Sigmoid colon (tissue), 7 donors: ENCODE results near the gene FAM180A. TPM values are rescaled to one million over a fixed set of nuclear protein-coding genes. Genes with fewer than 3 reads are reported as not detected.
"Not testable (repeated sequence)": the region's sequence is repeated elsewhere in the genome, so short reads cannot be mapped to it uniquely, and the experiment has no call there.

Experiments used
- DNase-seq: peaks from one replicate; pipeline ENCODE4 v3.0.0-alpha.2; 2019
- H3K27ac ChIP-seq, 4 donors: fragments of 200-600 bp; sonication (generic); one replicate each; pipeline ENCODE4 v1.5.1; 2016 to 2019; ENCODE audit warnings: mild to moderate bottlenecking in 1 of 4
- H3K27me3 ChIP-seq, 3 donors: fragments of 200-600 bp; sonication (generic); one replicate each; pipeline ENCODE4 v1.5.1; 2019; ENCODE audit warnings: mild to moderate bottlenecking in 1 of 3
- H3K36me3 ChIP-seq, 4 donors: fragments of 200-600 bp; sonication (generic); one replicate each; pipeline ENCODE4 v1.5.1; 2016 to 2019
- H3K4me1 ChIP-seq, 4 donors: fragments of 200-600 bp; sonication (generic); one replicate each; pipeline ENCODE4 v1.5.1; 2017 to 2019
- H3K4me3 ChIP-seq, 4 donors: fragments of 200-600 bp; sonication (generic); one replicate each; pipeline ENCODE4 v1.5.1; 2017 to 2019; ENCODE audit warnings: mild to moderate bottlenecking in 2 of 4, moderate library complexity in 1 of 4
- H3K9me3 ChIP-seq, 4 donors: fragments of 200-600 bp in 3 of 4; sonication (generic) in 3 of 4; one replicate each; pipeline versions ENCODE4 v1.5.1 to v1.6.1; 2013 to 2019
- CTCF ChIP-seq, 4 experiments: fragments of 450-650 bp in 3 of 4; fragments of 200-600 bp in 1 of 4; IDR thresholded peaks; one replicate each; pipeline ENCODE4 v1.5.1; 2016 to 2019; ENCODE audit warnings: antibody characterized with exemption in 4 of 4, mild to moderate bottlenecking in 3 of 4, moderate library complexity in 2 of 4
- EP300 ChIP-seq, 4 donors: sonication (generic); formaldehyde crosslinking; IDR thresholded peaks; one replicate each; pipeline ENCODE4 v1.6.1; 2017; ENCODE audit warnings: antibody characterized with exemption in 4 of 4
- POLR2A ChIP-seq, 2 donors: fragments of 450-650 bp; IDR thresholded peaks; one replicate each; pipeline ENCODE4 v1.6.1; 2016; ENCODE audit warnings: antibody characterized with exemption in 2 of 2, mild to moderate bottlenecking in 2 of 2, moderate library complexity in 2 of 2
- POLR2AphosphoS5 ChIP-seq, 4 donors: sonication (generic); formaldehyde crosslinking; IDR thresholded peaks; one replicate each; pipeline ENCODE4 v1.6.1; 2017; ENCODE audit warnings: antibody characterized with exemption in 4 of 4
- WGBS, 2 donors: extraction: QIAGEN DNeasy Blood & Tissue Kit; methylation state at CpG; one replicate each; pipeline ENCODE4 v1.1.7; 2013; 5-methylcytosine and 5-hydroxymethylcytosine counted together
- intact Hi-C: fragments of 100-400 bp; cut with DNase I; formaldehyde crosslinking; loops from one replicate; pipeline ENCODE4 v1.15.1; 2023
- polyA plus RNA-seq, 3 donors: library from polyadenylated mRNA; stranded (reverse); fragments of 200-250 nt; gene quantifications; one replicate each; pipeline ENCODE4 v1.2.3, GENCODE V29; 2013
- total RNA-seq, 4 donors: library from RNA; depleted of rRNA; stranded (reverse); fragments of >200 nt; gene quantifications; one replicate each; pipeline ENCODE4 v1.1.0, GENCODE V29; 2016
- donor health status: healthy with polysubstance abuse.
- donor health status: Bipolar disorder and iron deficiency.
- donor health status: healthy.

The FAM180A gene
- total and polyA plus RNA-seq, 7 donors: 0.60 to 8.9 (median 3.0) TPM; not detected in 1

- Histone ChIP-seq H3K27me3 (no peaks in the 10 kb centered on the region), H3K36me3 (no peaks in the 10 kb centered on the region), H3K27ac (no peak overlapping the region), H3K4me3 (no peak overlapping the region), H3K9me3 (no peaks in the 10 kb centered on the region), H3K4me1 (peaks cover 0 to 20% (median 17%) of the 10 kb centered on the region in 4 donors)
- WGBS, 2 donors: 29 to 81% methylated on average over 3 of the region's 3 CpGs
- DNase-seq: no peak
- intact Hi-C loops: no loop called here
- TF ChIP-seq EP300 (IDR thresholded peaks at IDR 0.05) (no peak), CTCF (IDR thresholded peaks at IDR 0.05) (no peak), POLR2AphosphoS5 (IDR thresholded peaks at IDR 0.05) (no peak), POLR2A (IDR thresholded peaks at IDR 0.05) (no peak)
Observed at GRCh38 chr7:135740889-135741288, 7.7 kb downstream of the FAM180A start.

DNA sequence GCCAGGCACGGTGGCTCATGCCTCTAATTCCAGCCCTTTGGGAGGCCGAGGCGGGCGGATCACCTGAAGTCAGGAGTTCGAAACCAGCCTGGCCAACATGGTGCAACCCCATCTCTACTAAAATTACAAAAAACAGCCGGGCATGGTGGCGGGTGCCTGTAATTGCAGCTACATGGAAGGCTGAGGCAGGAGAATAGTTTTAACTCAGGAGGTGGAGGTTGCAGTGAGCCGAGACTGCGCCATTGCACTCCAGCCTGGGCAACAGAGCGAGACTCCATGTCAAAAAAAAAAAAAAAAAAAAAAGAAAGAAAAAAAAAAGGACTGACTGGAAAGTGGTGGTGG lies 11.3 kb downstream of the FAM180A start:
- H3K36me3 ChIP-seq, intact Hi-C loops, H3K27ac ChIP-seq, H3K27me3 ChIP-seq, H3K9me3 ChIP-seq, H3K4me3 ChIP-seq, H3K4me1 ChIP-seq, DNase-seq: not testable (repeated sequence)
- WGBS, 2 donors: 94% methylated on average over 10 of the region's 10 CpGs

GRCh38 chr7:135736586-135737305 lies 11.9 kb downstream of the FAM180A start:
- H3K4me1 ChIP-seq: peaks cover 0 to 3% (median under 1%) of the 10 kb centered on the region in 4 donors
- H3K4me3 ChIP-seq: no peak overlapping the region
- TF ChIP-seq EP300 (IDR thresholded peaks at IDR 0.05): no peak
- intact Hi-C loops: no loop called here
- DNase-seq: no peak
- H3K27me3 ChIP-seq: no peaks in the 10 kb centered on the region
- 85 to 89% methylated on average over 6 of the region's 6 CpGs for WGBS, 2 donors
- no peaks in the 10 kb centered on the region for H3K36me3 ChIP-seq
- no peak overlapping the region for H3K27ac ChIP-seq
- no peaks in the 10 kb centered on the region for H3K9me3 ChIP-seq

- TF ChIP-seq POLR2AphosphoS5 (IDR thresholded peaks at IDR 0.05) (no peak), CTCF (IDR thresholded peaks at IDR 0.05) (no peak), EP300 (IDR thresholded peaks at IDR 0.05) (no peak), POLR2A (IDR thresholded peaks at IDR 0.05) (no peak)
- no peak for DNase-seq
- no peaks in the 10 kb centered on the region for H3K9me3 ChIP-seq
- no peak overlapping the region for H3K27ac ChIP-seq
- no peak overlapping the region for H3K4me3 ChIP-seq
- H3K36me3 ChIP-seq: no peaks in the 10 kb centered on the region
- 87 to 96% methylated on average over 1 of the region's 1 CpG for WGBS, 2 donors
- H3K27me3 ChIP-seq: no peaks in the 10 kb centered on the region
- peaks cover 0 to 11% (median 6%) of the 10 kb centered on the region in 4 donors for H3K4me1 ChIP-seq
- intact Hi-C loops: no loop called here
Observed at GRCh38 chr7:135734343-135734689, 14.3 kb downstream of the FAM180A start.

- WGBS, 2 donors: 92 to 93% methylated on average over 21 of the region's 21 CpGs
- DNase-seq: no peak
- TF ChIP-seq EP300 (IDR thresholded peaks at IDR 0.05) (no peak), CTCF (IDR thresholded peaks at IDR 0.05) (no peak), POLR2AphosphoS5 (IDR thresholded peaks at IDR 0.05) (no peak), POLR2A (IDR thresholded peaks at IDR 0.05) (no peak)
- intact Hi-C loops: no loop called here
- no peaks in the 10 kb centered on the region for H3K36me3 ChIP-seq
- peaks cover 0 to 17% (median 12%) of the 10 kb centered on the region in 4 donors for H3K4me1 ChIP-seq
- H3K27ac ChIP-seq: no peak overlapping the region
- no peaks in the 10 kb centered on the region for H3K9me3 ChIP-seq
- no peaks in the 10 kb centered on the region for H3K27me3 ChIP-seq
- no peak overlapping the region for H3K4me3 ChIP-seq
Observed at GRCh38 chr7:135733603-135734342, 14.8 kb downstream of the FAM180A start.
